Right lobe of liver (tissue), 6 donors: ENCODE data around the gene RNF223. TPM values are rescaled to one million over a fixed set of nuclear protein-coding genes. Genes with fewer than 3 reads are reported as not detected.

ENCODE experiments used
- ATAC-seq, 4 donors: fragments of 200-7000 bp; cut with Tn5 transposase; one replicate each; pipeline ENCODE4 v1.9.1; 2020; ENCODE audit warnings: mild to moderate bottlenecking in 4 of 4, moderate library complexity in 4 of 4
- DNase-seq, 3 donors: peaks; one replicate each; pipeline ENCODE4 v3.0.0-alpha.2; 2020
- H3K27ac ChIP-seq, 3 donors: fragments of 200-600 bp; one replicate each; pipeline ENCODE4 v1.8.0; 2022
- H3K27me3 ChIP-seq, 2 donors: fragments of 200-600 bp; one replicate each; pipeline ENCODE4 v1.8.0; 2022
- H3K36me3 ChIP-seq, 4 donors: fragments of 200-600 bp; sonication (generic) in 1 of 4; one replicate each; pipeline versions ENCODE4 v1.5.1 to v1.8.0; 2017 to 2022; ENCODE audit warnings: control low read depth in 1 of 4
- H3K4me1 ChIP-seq, 4 donors: fragments of 200-600 bp; sonication (generic) in 1 of 4; one replicate each; pipeline versions ENCODE4 v1.5.1 to v1.8.0; 2017 to 2022; ENCODE audit warnings: control low read depth in 1 of 4
- H3K4me3 ChIP-seq, 3 donors: fragments of 200-600 bp; one replicate each; pipeline ENCODE4 v1.8.0; 2022
- H3K9me3 ChIP-seq, 4 donors: fragments of 200-600 bp; sonication (generic) in 1 of 4; one replicate each; pipeline versions ENCODE4 v1.5.1 to v1.8.0; 2017 to 2022; ENCODE audit warnings: control low read depth in 1 of 4
- CTCF ChIP-seq, 4 donors: fragments of 200-600 bp in 3 of 4; fragments of 450-650 bp in 1 of 4; IDR thresholded peaks; one replicate each; pipeline versions ENCODE4 v1.5.1 to v1.8.0; 2016 to 2022; ENCODE audit warnings: antibody characterized with exemption in 4 of 4, mild to moderate bottlenecking in 2 of 4
- POLR2A ChIP-seq: fragments of 450-650 bp; IDR thresholded peaks from one replicate; pipeline ENCODE4 v1.6.1; 2017; ENCODE audit warnings: antibody characterized with exemption, mild to moderate bottlenecking
- WGBS: methylation state at CpG from one replicate; pipeline ENCODE4 v1.1.6; 2018; ENCODE audit warnings: low coverage, low lambda C conversion rate; ENCODE audit not compliant: insufficient coverage; ENCODE audit errors: missing lambda C conversion rate; 5-methylcytosine and 5-hydroxymethylcytosine counted together
- intact Hi-C, 2 donors: fragments of 100-400 bp; cut with DNase I; formaldehyde crosslinking; loops; one replicate each; pipeline versions ENCODE4 v1.11.2 to v1.14.1; 2022
- total RNA-seq, 6 experiments: library from RNA; depleted of rRNA in 2 of 6; stranded (reverse); fragments of >200 nt in 2 of 6; fragmentation: NEBNext Ultra II Directional in 3 of 6; extraction: Animal tissue kit (Norgen Biotek cat#: 25700) in 3 of 6; gene quantifications; one replicate each; pipeline versions ENCODE4 v1.1.0 to v1.2.4, GENCODE V29; 2016 to 2023
- donor health status: DM: no; HTN: yes; CAD: no.
- donor health status: DM: no; HTN: no; CAD: no.
- donor health status: DM: no; HTN: no; CAD: no.
- donor health status: DM: no; HTN: yes; CAD: no.
- donor health status: DM: no; HTN: yes; CAD: no.

Gene RNF223
- total RNA-seq, 6 experiments from 2014 or later: not detected

GRCh38 chr1:1120866-1121591 is 46.9 kb upstream of the RNF223 start:
- ATAC-seq: no peak
- WGBS: 53% methylated on average over 7 of the region's 25 CpGs
- H3K27ac ChIP-seq: no peak overlapping the region
- H3K9me3 ChIP-seq: no peaks in the 10 kb centered on the region
- H3K27me3 ChIP-seq: no peaks in the 10 kb centered on the region
- peaks cover 0 to 25% (median 12%) of the 10 kb centered on the region in 4 donors for H3K4me1 ChIP-seq
- no peak for TF ChIP-seq CTCF (IDR thresholded peaks at IDR 0.05)
- TF ChIP-seq POLR2A: no peak
- H3K36me3 ChIP-seq: no peaks in the 10 kb centered on the region
- intact Hi-C loops: loop anchor here (5.0 to 10.0 kb wide), 3 partner anchors 121 to 171 kb away; no protein-coding TSS in a partner anchor
- no peak overlapping the region for H3K4me3 ChIP-seq
- peak in 1 of 3 donors; percentile 49 for DNase-seq

GRCh38 chr1:1120096-1120495 is 46.0 kb upstream of the RNF223 start:
- ATAC-seq: no peak
- TF ChIP-seq POLR2A: no peak
- TF ChIP-seq CTCF (IDR thresholded peaks at IDR 0.05): no peak
- intact Hi-C loops: loop anchor here (5.0 to 10.0 kb wide), 3 partner anchors 122 to 172 kb away; no protein-coding TSS in a partner anchor
- Histone ChIP-seq H3K9me3 (no peaks in the 10 kb centered on the region), H3K27ac (no peak overlapping the region), H3K36me3 (no peaks in the 10 kb centered on the region), H3K4me3 (no peak overlapping the region), H3K27me3 (no peaks in the 10 kb centered on the region), H3K4me1 (peaks cover 0 to 19% (median 9%) of the 10 kb centered on the region in 4 donors)
- 75% methylated on average over 8 of the region's 16 CpGs for WGBS
- peak in 1 of 3 donors; percentile 24 for DNase-seq

GRCh38 chr1:1119272-1119890 is 45.3 kb upstream of the RNF223 start:
- Histone ChIP-seq H3K36me3 (no peaks in the 10 kb centered on the region), H3K9me3 (no peaks in the 10 kb centered on the region), H3K27ac (no peak overlapping the region), H3K4me3 (no peak overlapping the region), H3K27me3 (no peaks in the 10 kb centered on the region), H3K4me1 (peaks cover 0 to 12% (median 6%) of the 10 kb centered on the region in 4 donors)
- ATAC-seq (no peak), DNase-seq (peak in 1 of 3 donors; percentile 35)
- WGBS: 59% methylated on average over 10 of the region's 20 CpGs
- intact Hi-C loops: no loop called here
- TF ChIP-seq POLR2A: no peak
- TF ChIP-seq CTCF (IDR thresholded peaks at IDR 0.05): no peak

- DNase-seq (peak in 1 of 3 donors; percentile 42), ATAC-seq (no peak)
- H3K27ac ChIP-seq: no peak overlapping the region
- peaks cover 0 to 10% (median 4%) of the 10 kb centered on the region in 4 donors for H3K4me1 ChIP-seq
- no peaks in the 10 kb centered on the region for H3K9me3 ChIP-seq
- 74% methylated on average over 5 of the region's 11 CpGs for WGBS
- H3K27me3 ChIP-seq: no peaks in the 10 kb centered on the region
- intact Hi-C loops: no loop called here
- TF ChIP-seq POLR2A: no peak
- no peak for TF ChIP-seq CTCF (IDR thresholded peaks at IDR 0.05)
- no peak overlapping the region for H3K4me3 ChIP-seq
- H3K36me3 ChIP-seq: no peaks in the 10 kb centered on the region
Observed at GRCh38 chr1:1118876-1119220, 44.7 kb upstream of the RNF223 start.
